Gastrocnemius medialis (tissue), 4 donors: ENCODE results near the gene DOK5. TPM values are rescaled to one million over a fixed set of nuclear protein-coding genes. Genes with fewer than 3 reads are reported as not detected.

Experiments
- ATAC-seq, 2 donors: fragments of 150-250 bp; one replicate each; pipeline ENCODE4 v1.9.1; 2016
- DNase-seq, 2 donors: peaks; one replicate each; pipeline ENCODE4 v3.0.0-alpha.2; 2019
- H3K27ac ChIP-seq, 4 donors: fragments of 200-600 bp; sonication (generic); 1 replicate in 1 of 4; 2 replicates in 3 of 4; pipeline ENCODE4 v1.5.1; 2016 to 2018; ENCODE audit warnings: mild to moderate bottlenecking in 2 of 4, moderate library complexity in 1 of 4
- H3K27me3 ChIP-seq, 3 donors: fragments of 200-600 bp; sonication (generic) in 2 of 3; 1 replicate in 1 of 3; 2 replicates in 2 of 3; pipeline versions ENCODE4 v1.5.1 to v1.6.0; 2016 to 2019; ENCODE audit warnings: mild to moderate bottlenecking in 1 of 3, moderate library complexity in 1 of 3
- H3K36me3 ChIP-seq, 2 donors: fragments of 200-600 bp; sonication (generic) in 1 of 2; one replicate each; pipeline ENCODE4 v1.5.1; 2017 to 2018
- H3K4me1 ChIP-seq, 2 donors: fragments of 200-600 bp; sonication (generic) in 1 of 2; one replicate each; pipeline ENCODE4 v1.5.1; 2016 to 2017; ENCODE audit warnings: mild to moderate bottlenecking in 2 of 2
- H3K4me3 ChIP-seq, 4 donors: fragments of 200-600 bp; sonication (generic) in 3 of 4; 1 replicate in 1 of 4; 2 replicates in 3 of 4; pipeline ENCODE4 v1.5.1; 2016 to 2019; ENCODE audit warnings: mild to moderate bottlenecking in 2 of 4
- H3K9me3 ChIP-seq, 3 donors: fragments of 200-600 bp; sonication (generic) in 2 of 3; 1 replicate in 1 of 3; 2 replicates in 2 of 3; pipeline ENCODE4 v1.5.1; 2016 to 2019
- CTCF ChIP-seq, 5 experiments: fragments of 450-650 bp in 3 of 5; fragments of 200-600 bp in 2 of 5; sonication (generic) in 2 of 5; IDR thresholded peaks in 4 of 5; conservative IDR thresholded peaks in 1 of 5; 1 replicate in 4 of 5; 2 replicates in 1 of 5; pipeline ENCODE4 v1.5.1; 2016 to 2019; ENCODE audit warnings: antibody characterized with exemption in 5 of 5, mild to moderate bottlenecking in 3 of 5, moderate library complexity in 3 of 5
- POLR2A ChIP-seq, 2 donors: fragments of 450-650 bp; IDR thresholded peaks; one replicate each; pipeline ENCODE4 v1.6.1; 2017; ENCODE audit warnings: antibody characterized with exemption in 2 of 2, mild to moderate bottlenecking in 2 of 2, moderate library complexity in 2 of 2
- in situ Hi-C, 4 donors: fragments of 200-750 bp; cut with MboI; loops; one replicate each; pipeline versions ENCODE4 v1.15.0 to v1.8.0; 2017; ENCODE audit warnings: low sequenced_read_pairs in 4 of 4
- intact Hi-C: fragments of 100-400 bp; cut with DNase I; formaldehyde crosslinking; loops from one replicate; pipeline ENCODE4 v1.15.1; 2023; ENCODE audit warnings: low total_unique reads
- total RNA-seq, 4 donors: library from RNA; depleted of rRNA; stranded (reverse); fragments of >200 nt; gene quantifications; one replicate each; pipeline versions ENCODE4 v1.1.0 to v1.2.3, GENCODE V29; 2016

Gene DOK5
- total RNA-seq, 4 donors from 2014 or later = 1.2 to 12.7 (median 7.4) TPM

GRCh38 chr20:54694516-54694915, 219.1 kb downstream of the DOK5 start:
- intact Hi-C loops (no loop called here), in situ Hi-C loops (no loop called here)
- no peak for TF ChIP-seq CTCF (IDR thresholded peaks at IDR 0.05 in 4 of 5, conservative IDR thresholded peaks at IDR 0.05 in 1 of 5)
- no peak for TF ChIP-seq POLR2A (IDR thresholded peaks at IDR 0.05)
- Histone ChIP-seq H3K9me3 (no peaks in the 10 kb centered on the region), H3K36me3 (no peaks in the 10 kb centered on the region), H3K27ac (no peak overlapping the region), H3K4me3 (no peak overlapping the region), H3K4me1 (no peaks in the 10 kb centered on the region), H3K27me3 (no peaks in the 10 kb centered on the region)
- ATAC-seq (no peak), DNase-seq (no peak)

GRCh38 chr20:54698373-54698772, 223.0 kb downstream of the DOK5 start:
- H3K4me3 ChIP-seq = no peak overlapping the region
- DNase-seq (no peak), ATAC-seq (no peak)
- H3K36me3 ChIP-seq = no peaks in the 10 kb centered on the region
- in situ Hi-C loops = no loop called here
- intact Hi-C loops = no loop called here
- H3K27me3 ChIP-seq = no peaks in the 10 kb centered on the region
- H3K4me1 ChIP-seq = no peaks in the 10 kb centered on the region
- no peaks in the 10 kb centered on the region for H3K9me3 ChIP-seq
- TF ChIP-seq CTCF (IDR thresholded peaks at IDR 0.05 in 4 of 5, conservative IDR thresholded peaks at IDR 0.05 in 1 of 5) (no peak), POLR2A (IDR thresholded peaks at IDR 0.05) (no peak)
- H3K27ac ChIP-seq = no peak overlapping the region
